Activated effector memory CD4-positive, alpha-beta T cell treated with anti-CD3 and anti-CD28 coated beads, Interleukin-2, amount 50 U/mL, for 16 hours (primary cell): Measurements from ENCODE around the gene CCDC158.
"Not testable (repeated sequence)": the region's sequence is repeated elsewhere in the genome, so short reads cannot be mapped to it uniquely, and the experiment has no call there.

Source experiments
- DNase-seq: peaks from one replicate; pipeline ENCODE4 v3.0.0-alpha.2; 2020

Gene CCDC158

GRCh38 chr4:76364763-76365162, 56.2 kb downstream of the CCDC158 start:
- no peak for DNase-seq

GRCh38 chr4:76363556-76364290, 57.2 kb downstream of the CCDC158 start:
- no peak for DNase-seq

GRCh38 chr4:76361689-76362412, 59.1 kb downstream of the CCDC158 start:
- no peak for DNase-seq

- not testable (repeated sequence) for DNase-seq
Measured at GRCh38 chr4:76359881-76360466, 61.0 kb downstream of the CCDC158 start.

GRCh38 chr4:76357981-76358380, 63.0 kb downstream of the CCDC158 start:
- no peak for DNase-seq

GRCh38 chr4:76354517-76355473, 66.1 kb downstream of the CCDC158 start:
- DNase-seq = no peak

GRCh38 chr4:76342803-76343202, 78.1 kb downstream of the CCDC158 start:
- DNase-seq = no peak

GRCh38 chr4:76342191-76342590, 78.8 kb downstream of the CCDC158 start:
- DNase-seq = no peak

GRCh38 chr4:76341063-76341462, 79.9 kb downstream of the CCDC158 start:
- no peak for DNase-seq

GRCh38 chr4:76339364-76339763, 81.6 kb downstream of the CCDC158 start:
- no peak for DNase-seq

- DNase-seq = no peak
Measured at GRCh38 chr4:76334885-76335284, 86.1 kb downstream of the CCDC158 start.

GRCh38 chr4:76326515-76326914, 94.4 kb downstream of the CCDC158 start:
- no peak for DNase-seq

- no peak for DNase-seq
Measured at GRCh38 chr4:76325072-76325471, 95.9 kb downstream of the CCDC158 start.

GRCh38 chr4:76322236-76322635, 98.7 kb downstream of the CCDC158 start:
- DNase-seq = no peak

- DNase-seq = no peak
Measured at GRCh38 chr4:76316131-76316530, 104.8 kb downstream of the CCDC158 start.

GRCh38 chr4:76315267-76315918, 105.5 kb downstream of the CCDC158 start:
- DNase-seq = no peak

- no peak for DNase-seq
Measured at GRCh38 chr4:76313547-76313946, 107.4 kb downstream of the CCDC158 start.

- DNase-seq = no peak
Measured at GRCh38 chr4:76312457-76312856, 108.5 kb downstream of the CCDC158 start.

GRCh38 chr4:76311896-76312331, 109.0 kb downstream of the CCDC158 start:
- DNase-seq = no peak

- DNase-seq = no peak
Measured at GRCh38 chr4:76310683-76311082, 110.3 kb downstream of the CCDC158 start.

GRCh38 chr4:76309939-76310550, 110.9 kb downstream of the CCDC158 start:
- no peak for DNase-seq

- no peak for DNase-seq
Measured at GRCh38 chr4:76308548-76308947, 112.4 kb downstream of the CCDC158 start.
